Neural cell (in vitro differentiated cells): ENCODE data around the gene SHANK1. TPM values are rescaled to one million over a fixed set of nuclear protein-coding genes. Genes with fewer than 3 reads are reported as not detected.

Experiments used
- H2AFZ ChIP-seq: fragments of 200-600, 300-800 bp; sonication (generic), shearing (Covaris generic); 2 replicates; pipeline ENCODE4 v1.6.0; 2014; ENCODE audit warnings: low read depth, mild to moderate bottlenecking, antibody characterized with exemption, low read length, moderate library complexity
- H3F3A ChIP-seq: fragments of 200-600 bp; shearing (Covaris generic); 2 replicates; pipeline ENCODE4 v1.6.1; 2016; ENCODE audit warnings: mild to moderate bottlenecking, moderate library complexity, mixed read lengths, antibody characterized with exemption, low read length; ENCODE audit not compliant: insufficient read depth, poor library complexity, severe bottlenecking
- H3K27ac ChIP-seq: fragments of 200-600, 300-800 bp; sonication (generic), shearing (Covaris generic); 2 replicates; pipeline ENCODE4 v1.5.1; 2014; ENCODE audit warnings: mild to moderate bottlenecking, low read length, moderate library complexity
- H3K27me3 ChIP-seq: fragments of 300-800, 200-600 bp; sonication (generic), shearing (Covaris generic); 2 replicates; pipeline ENCODE4 v1.6.0; 2014; ENCODE audit warnings: mild to moderate bottlenecking, low read depth, low read length, moderate library complexity; ENCODE audit not compliant: insufficient read depth
- H3K36me3 ChIP-seq: fragments of 300-800, 200-600 bp; sonication (generic), shearing (Covaris generic); 2 replicates; pipeline ENCODE4 v1.5.1; 2014; ENCODE audit warnings: mild to moderate bottlenecking, antibody characterized with exemption, low read length, moderate library complexity; ENCODE audit not compliant: insufficient read depth
- H3K4me2 ChIP-seq: fragments of 300-800, 200-600 bp; sonication (generic), shearing (Covaris generic); 2 replicates; pipeline ENCODE4 v1.6.0; 2014; ENCODE audit warnings: mild to moderate bottlenecking, low read length
- H3K4me3 ChIP-seq: fragments of 300-800, 200-600 bp; sonication (generic), shearing (Covaris generic); 2 replicates; pipeline ENCODE4 v1.5.1; 2014; ENCODE audit warnings: mild to moderate bottlenecking, low read length, moderate library complexity
- H3K79me2 ChIP-seq: fragments of 200-600 bp; shearing (Covaris generic); replicated peaks from 2 replicates; pipeline ENCODE4 v1.6.0; 2014; ENCODE audit warnings: mild to moderate bottlenecking, low read length, moderate library complexity; ENCODE audit not compliant: insufficient read depth
- H3K9ac ChIP-seq: fragments of 300-800, 200-600 bp; sonication (generic), shearing (Covaris generic); 2 replicates; pipeline ENCODE4 v1.6.1; 2016; ENCODE audit warnings: mild to moderate bottlenecking, low read length, mixed read lengths
- H3K9me2 ChIP-seq: fragments of 200-600 bp; shearing (Covaris generic); 2 replicates; pipeline ENCODE4 v1.6.1; 2016; ENCODE audit warnings: mild to moderate bottlenecking, low read length, mixed read lengths; ENCODE audit not compliant: insufficient read depth
- H3K9me3 ChIP-seq: fragments of 200-600, 300-800 bp; sonication (generic), shearing (Covaris generic); 2 replicates; pipeline ENCODE4 v1.6.1; 2016; ENCODE audit warnings: mild to moderate bottlenecking, mixed run types, low read length, moderate library complexity, mixed read lengths
- H4K20me1 ChIP-seq: fragments of 200-600 bp; shearing (Covaris generic); 2 replicates; pipeline ENCODE4 v1.6.1; 2016; ENCODE audit warnings: mild to moderate bottlenecking, mixed run types; ENCODE audit not compliant: insufficient read depth
- CTCF ChIP-seq: fragments of 450-650 bp; IDR thresholded peaks from 2 replicates; pipeline ENCODE4 v1.5.1; 2014; ENCODE audit warnings: antibody characterized with exemption, mild to moderate bottlenecking, moderate library complexity; ENCODE audit not compliant: poor library complexity, severe bottlenecking
- EP300 ChIP-seq: fragments of 450-650 bp; conservative IDR thresholded peaks from 2 replicates; pipeline ENCODE4 v1.6.1; 2014; ENCODE audit warnings: antibody characterized with exemption, mild to moderate bottlenecking, moderate library complexity; ENCODE audit not compliant: poor library complexity, severe bottlenecking
- EZH2 ChIP-seq: fragments of 200-600, 300-800 bp; shearing (Covaris generic), sonication (generic); IDR thresholded peaks from 2 replicates; pipeline ENCODE4 v1.6.1; 2014; ENCODE audit warnings: antibody characterized with exemption, low read length, borderline replicate concordance, mild to moderate bottlenecking; ENCODE audit not compliant: insufficient read depth, poor library complexity, severe bottlenecking
- MXI1 ChIP-seq: fragments of 450-650 bp; conservative IDR thresholded peaks from 2 replicates; pipeline ENCODE4 v1.6.1; 2014; ENCODE audit warnings: antibody characterized with exemption, mild to moderate bottlenecking; ENCODE audit not compliant: poor library complexity, severe bottlenecking
- POLR2AphosphoS5 ChIP-seq: IDR thresholded peaks from 2 replicates; pipeline ENCODE4 v1.6.1; 2012
- RAD21 ChIP-seq: fragments of 450-650 bp; conservative IDR thresholded peaks from 2 replicates; pipeline ENCODE4 v1.6.1; 2014; ENCODE audit warnings: antibody characterized with exemption, mild to moderate bottlenecking, moderate library complexity
- REST ChIP-seq: IDR thresholded peaks from 2 replicates; pipeline ENCODE4 v1.6.1; 2012; ENCODE audit warnings: borderline replicate concordance
- SMC3 ChIP-seq: fragments of 450-650 bp; conservative IDR thresholded peaks from 2 replicates; pipeline ENCODE4 v1.6.1; 2014; ENCODE audit warnings: antibody characterized with exemption, mild to moderate bottlenecking, moderate library complexity; ENCODE audit not compliant: poor library complexity
- TAF1 ChIP-seq: IDR thresholded peaks from 2 replicates; pipeline ENCODE4 v1.6.1; 2012; ENCODE audit warnings: low read depth
- polyA plus RNA-seq: library from polyadenylated mRNA; depleted of rRNA; stranded (reverse); fragments of >200 nt; gene quantifications from 2 replicates; pipeline ENCODE4 v1.2.3, GENCODE V29; 2014

Gene SHANK1
- polyA plus RNA-seq, 1 donor from 2014 or later: 7.9 TPM

GRCh38 chr19:50679177-50680125, 40.2 kb downstream of the SHANK1 start:
- H4K20me1 ChIP-seq: no peaks in the 10 kb centered on the region
- peaks cover 9% of the 10 kb centered on the region for H3K36me3 ChIP-seq
- H3K9me2 ChIP-seq: no peaks in the 10 kb centered on the region
- no peaks in the 10 kb centered on the region for H3K79me2 ChIP-seq
- H2AFZ ChIP-seq: no peak overlapping the region
- no peak overlapping the region for H3K27ac ChIP-seq
- no peak for TF ChIP-seq CTCF
- H3K4me2 ChIP-seq: no peak overlapping the region
- H3K27me3 ChIP-seq: no peaks in the 10 kb centered on the region
- H3K4me3 ChIP-seq: no peak overlapping the region
- H3K9ac ChIP-seq: no peak overlapping the region
- no peaks in the 10 kb centered on the region for H3F3A ChIP-seq
- H3K9me3 ChIP-seq: no peaks in the 10 kb centered on the region

- TF ChIP-seq SMC3 (no peak), POLR2AphosphoS5 (no peak), REST (no peak), TAF1 (no peak), MXI1 (no peak), EP300 (no peak), RAD21 (no peak), EZH2 (no peak), CTCF (no peak)
- Histone ChIP-seq H3K9me3 (no peaks in the 10 kb centered on the region), H3K27me3 (no peaks in the 10 kb centered on the region), H3F3A (no peaks in the 10 kb centered on the region), H2AFZ (no peak overlapping the region), H3K4me2 (no peak overlapping the region), H3K27ac (no peak overlapping the region), H3K79me2 (no peaks in the 10 kb centered on the region), H3K9me2 (no peaks in the 10 kb centered on the region), H3K4me3 (no peak overlapping the region), H4K20me1 (no peaks in the 10 kb centered on the region), H3K36me3 (peaks cover 9% of the 10 kb centered on the region), H3K9ac (no peak overlapping the region)
Observed at GRCh38 chr19:50678323-50678722, 41.3 kb downstream of the SHANK1 start.
